GM18499 (cell line): ENCODE data around the gene VWF.

Source experiments
- ATAC-seq: cut with Tn5 transposase; IDR thresholded peaks from one replicate; pipeline ENCODE4 v1.9.1; 2021; ENCODE audit warnings: moderate number of reproducible peaks; ENCODE audit not compliant: insufficient read depth, unreplicated experiment

Gene VWF

GRCh38 chr12:5966486-5967095 is 157.9 kb downstream of the VWF start:
- no peak for ATAC-seq

GRCh38 chr12:5965950-5966383 is 158.5 kb downstream of the VWF start:
- no peak for ATAC-seq

GRCh38 chr12:5964913-5965900 is 159.3 kb downstream of the VWF start:
- no peak for ATAC-seq

GRCh38 chr12:5963515-5963914 is 161.0 kb downstream of the VWF start:
- ATAC-seq = no peak

GRCh38 chr12:5960783-5961182 is 163.7 kb downstream of the VWF start:
- no peak for ATAC-seq

GRCh38 chr12:5956987-5957386 is 167.5 kb downstream of the VWF start:
- ATAC-seq = no peak

GRCh38 chr12:5954661-5955060 is 169.8 kb downstream of the VWF start:
- no peak for ATAC-seq

- no peak for ATAC-seq
Observed at GRCh38 chr12:5953835-5954586, 170.5 kb downstream of the VWF start.

- no peak for ATAC-seq
Observed at GRCh38 chr12:5952031-5952430, 172.4 kb downstream of the VWF start.

- no peak for ATAC-seq
Observed at GRCh38 chr12:5948696-5949095, 175.8 kb downstream of the VWF start.

- no peak for ATAC-seq
Observed at GRCh38 chr12:5947006-5947405, 177.5 kb downstream of the VWF start.

GRCh38 chr12:5946388-5946787 is 178.1 kb downstream of the VWF start:
- ATAC-seq = no peak

- no peak for ATAC-seq
Observed at GRCh38 chr12:5945071-5946008, 179.1 kb downstream of the VWF start, which contains the start of gene ANO2. TSS of gene ANO2 (minus strand) at chr12:5945259. CDS start at chr12:5945217, 42 bp downstream.

GRCh38 chr12:5944688-5945070 is 179.8 kb downstream of the VWF start:
- ATAC-seq = no peak

GRCh38 chr12:5944053-5944452 is 180.4 kb downstream of the VWF start:
- no peak for ATAC-seq

- ATAC-seq = no peak
Observed at GRCh38 chr12:5941907-5942306, 182.6 kb downstream of the VWF start.

GRCh38 chr12:5927732-5928516 is 196.5 kb downstream of the VWF start:
- ATAC-seq = no peak

- no peak for ATAC-seq
Observed at GRCh38 chr12:5925646-5926045, 198.8 kb downstream of the VWF start.

- ATAC-seq = no peak
Observed at GRCh38 chr12:5924342-5924741, 200.1 kb downstream of the VWF start.
